ENCODE data around the gene CDC23. TPM values are rescaled to one million over a fixed set of nuclear protein-coding genes. Genes with fewer than 3 reads are reported as not detected.

CDC23 gene
- total RNA-seq, 2 donors from 2014 or later, result 14.7 to 23.9 TPM

DNA sequence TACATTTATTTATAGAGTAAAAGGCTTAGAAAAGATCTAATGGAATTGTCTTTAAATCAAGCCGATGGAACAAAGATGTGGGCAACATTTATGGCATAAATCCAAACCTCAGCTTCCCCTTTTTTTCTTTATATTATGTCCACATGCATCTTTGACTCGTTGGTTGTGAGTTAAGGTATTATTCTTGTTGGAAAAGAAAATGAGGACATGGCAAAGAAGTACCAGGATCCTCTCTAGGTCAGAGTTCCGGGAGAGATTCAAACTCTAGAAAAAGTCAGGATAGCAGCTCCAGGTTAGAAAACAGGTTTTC, 73.4 kb downstream of the CDC23 start:
- WGBS, result 45% methylated on average over 3 of the region's 3 CpGs
- no peaks in the 10 kb centered on the region for H3K36me3 ChIP-seq
- intact Hi-C loops (cut with DNase I), result no loop called here
- no peak overlapping the region for H3K27ac ChIP-seq
- DNase-seq (ENCODE audit: low spot score), result no peak
- peak overlapping the region; percentile 52 to 57 for H3K4me3 ChIP-seq
- no peak for TF ChIP-seq POLR2AphosphoS5 (IDR thresholded peaks at IDR 0.05)
- no peaks in the 10 kb centered on the region for H3K9me3 ChIP-seq
- no peaks in the 10 kb centered on the region for H3K27me3 ChIP-seq (replicated peaks; ENCODE audit: insufficient read depth)
- no peaks in the 10 kb centered on the region for H3K4me1 ChIP-seq (replicated peaks)

DNA sequence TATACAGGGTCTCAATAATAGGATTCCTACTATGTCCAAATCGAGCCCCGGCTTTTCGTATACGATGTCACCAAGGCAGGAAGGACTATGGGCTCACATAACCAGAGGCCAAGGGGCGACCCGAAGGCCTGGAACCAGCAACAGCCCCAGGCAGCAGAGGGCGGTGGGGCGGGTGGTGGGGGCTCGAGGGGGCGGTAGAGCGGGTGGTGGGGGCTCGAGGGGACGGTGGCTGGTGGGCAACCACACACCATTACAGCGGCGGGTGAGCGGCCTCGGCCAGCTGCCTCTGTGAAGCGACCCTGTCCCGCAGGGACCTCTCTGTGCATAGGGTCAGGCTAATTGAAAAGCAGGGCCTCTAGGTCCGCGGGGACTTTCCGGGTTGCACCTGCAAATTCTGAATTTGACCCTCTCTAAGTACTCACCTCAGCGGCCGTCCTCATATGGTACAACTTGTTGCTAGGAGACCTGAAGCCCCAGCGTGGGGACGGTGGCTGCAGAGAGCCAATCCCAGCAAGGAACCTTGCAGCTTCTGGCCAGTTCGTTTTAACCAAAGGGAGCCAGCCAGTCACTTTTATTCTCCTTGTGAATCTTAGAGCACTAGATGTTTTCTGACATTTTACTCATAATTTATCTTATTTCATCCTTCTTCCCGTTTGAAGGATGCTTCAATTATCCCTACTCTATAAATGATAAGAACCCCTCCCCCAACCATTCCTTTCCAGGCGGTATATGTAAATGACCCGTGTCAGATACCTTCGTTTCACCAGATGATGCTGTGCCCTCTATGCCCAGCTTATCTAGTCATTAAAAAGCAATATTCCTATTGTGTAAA, 74.0 kb downstream of the CDC23 start, which contains the start of gene NME5:
Gene NME5, minus strand, starts transcription at position 480 of the 832 bp plus-strand sequence. CDS start 648 bp downstream, outside the sequence.
- 1% methylated on average over 30 of the region's 31 CpGs for WGBS
- TF ChIP-seq POLR2A (IDR thresholded peaks at IDR 0.05) (no peak), POLR2AphosphoS5 (IDR thresholded peaks at IDR 0.05) (peak; percentile 61)

More for the DNA sequence above, 74.0 kb downstream of the CDC23 start, which contains the start of gene NME5:
- peak within 1 kb of the TSS; percentile 52 to 57 for H3K4me3 ChIP-seq
- H3K36me3 ChIP-seq, result no peaks in the 10 kb centered on the region
- no peaks in the 10 kb centered on the region for H3K9me3 ChIP-seq
- DNase-seq (ENCODE audit: low spot score), result peak; percentile 56
- intact Hi-C loops (cut with DNase I), result no loop called here
- H3K4me1 ChIP-seq (replicated peaks), result no peaks in the 10 kb centered on the region
- peak within 1 kb of the TSS in 1 of 2 donors; percentile 30 for H3K27ac ChIP-seq
- H3K27me3 ChIP-seq (replicated peaks; ENCODE audit: insufficient read depth), result no peaks in the 10 kb centered on the region

Other genes starting within 250 kb of the CDC23 start
- 100 to 1,000 TPM in 1 of 2 donors, 10 to 100 TPM in 1; 34.4 to 107 TPM for gene FAM13B, start 180.2 kb downstream of the CDC23 start, total RNA-seq
- 1 to 10 TPM in 1 of 2 donors, not detected in 1; 1.1 TPM for gene WNT8A, start 129.3 kb downstream of the CDC23 start, total RNA-seq
- gene NME5, start 73.9 kb downstream of the CDC23 start, total RNA-seq, result 1 to 10 TPM; 5.8 to 6.6 TPM
- gene BRD8, start 34.7 kb downstream of the CDC23 start, total RNA-seq, result 10 to 100 TPM; 47.1 to 75.5 TPM
- 1 to 10 TPM in 1 of 2 donors, under 1 TPM in 1; 0.77 to 8.0 TPM for gene KIF20A, start 34.2 kb downstream of the CDC23 start, total RNA-seq
- gene GFRA3, start 61.3 kb upstream of the CDC23 start, total RNA-seq, result 1 to 10 TPM in 1 of 2 donors, not detected in 1; 1.9 TPM
- gene CDC25C, start 118.5 kb upstream of the CDC23 start, total RNA-seq, result 1 to 10 TPM in 1 of 2 donors, under 1 TPM in 1; 0.14 to 3.2 TPM
- 10 to 100 TPM; 32.9 to 81.0 TPM for gene FAM53C, start 124.9 kb upstream of the CDC23 start, total RNA-seq
- 10 to 100 TPM; 61.2 to 85.1 TPM for gene KDM3B, start 139.4 kb upstream of the CDC23 start, total RNA-seq
- gene REEP2, start 225.7 kb upstream of the CDC23 start, total RNA-seq, result 10 to 100 TPM in 1 of 2 donors, 1 to 10 TPM in 1; 4.1 to 21.2 TPM